HEK293 (cell line): ENCODE measurements around the gene CCT3.

Experiments
- CTCF ChIA-PET: fragments of 350-600 bp; formaldehyde crosslinking; extraction: SDS; loops from one replicate; lab custom pipeline; 2021; ENCODE audit warnings: antibody characterized with exemption; lab: Yijun Ruan, JAX
- POLR2A ChIA-PET: fragments of 300-600 bp; formaldehyde crosslinking; extraction: SDS; loops from one replicate; lab custom pipeline; 2020; ENCODE audit warnings: antibody characterized with exemption, inconsistent platforms; lab: Yijun Ruan, JAX
- H3K27ac ChIP-seq: fragments of 200-500 bp; sonication (Bioruptor generic); 2 replicates; pipeline ENCODE4 v1.5.1; 2014; ENCODE audit warnings: low read depth, low read length, control low read depth, inconsistent platforms; ENCODE audit errors: extremely low read depth
- H3K36me3 ChIP-seq, 2 experiments: fragments of 200-500 bp in 1 of 2; sonication (Bioruptor generic) in 1 of 2; 1 replicate in 1 of 2; 2 replicates in 1 of 2; pipeline ENCODE4 v1.5.1; 2014 to 2017; ENCODE audit warnings: inconsistent platforms in 2 of 2, low read length in 2 of 2; ENCODE audit not compliant: control insufficient read depth in 2 of 2, insufficient read depth in 1 of 2
- H3K4me1 ChIP-seq: fragments of 200-500 bp; sonication (Bioruptor generic); 2 replicates; pipeline ENCODE4 v1.5.1; 2014; ENCODE audit warnings: mild to moderate bottlenecking, low read length, inconsistent platforms; ENCODE audit not compliant: control insufficient read depth, insufficient read depth
- H3K4me3 ChIP-seq: 2 replicates; pipeline ENCODE4 v1.5.1; 2011; ENCODE audit warnings: low read depth, mild to moderate bottlenecking, control low read depth, low read length, moderate library complexity
- H3K9me3 ChIP-seq: fragments of 200-500 bp; sonication (Bioruptor generic); 2 replicates; pipeline ENCODE4 v1.5.1; 2014; ENCODE audit warnings: low read depth, low read length, inconsistent platforms; ENCODE audit not compliant: control insufficient read depth, insufficient read depth
- GLIS2 ChIP-seq: fragments of 450-650 bp; formaldehyde crosslinking; IDR thresholded peaks from 2 replicates; pipeline ENCODE4 v1.5.1; 2016; ENCODE audit warnings: missing biosample characterization, missing genetic modification characterization
- HOXC10 ChIP-seq: sonication (generic); formaldehyde crosslinking; IDR thresholded peaks from 2 replicates; pipeline ENCODE4 v1.8.1; 2023; ENCODE audit warnings: mild to moderate bottlenecking, missing genetic modification reagents
- MZF1 ChIP-seq: fragments of 450-650 bp; formaldehyde crosslinking; IDR thresholded peaks from 2 replicates; pipeline ENCODE4 v1.5.1; 2017; ENCODE audit warnings: missing biosample characterization, missing genetic modification characterization, borderline replicate concordance
- YY1 ChIP-seq: fragments of 450-650 bp; formaldehyde crosslinking; IDR thresholded peaks from 2 replicates; pipeline ENCODE4 v1.5.1; 2018; ENCODE audit warnings: missing biosample characterization, missing genetic modification characterization
- ZBTB20 ChIP-seq: fragments of 450-650 bp; formaldehyde crosslinking; IDR thresholded peaks from 2 replicates; pipeline ENCODE4 v1.5.1; 2016; ENCODE audit warnings: missing biosample characterization, missing genetic modification characterization
- ZBTB48 ChIP-seq: fragments of 450-650 bp; formaldehyde crosslinking; IDR thresholded peaks from 2 replicates; pipeline ENCODE4 v1.5.1; 2016; ENCODE audit warnings: missing biosample characterization, missing genetic modification characterization
- ZNF175 ChIP-seq: fragments of 450-650 bp; formaldehyde crosslinking; IDR thresholded peaks from 2 replicates; pipeline ENCODE4 v1.5.1; 2016; ENCODE audit warnings: missing biosample characterization, missing genetic modification characterization
- ZNF677 ChIP-seq: fragments of 450-650 bp; IDR thresholded peaks from 2 replicates; pipeline ENCODE4 v1.5.0; 2018; ENCODE audit warnings: missing biosample characterization, mild to moderate bottlenecking, missing genetic modification characterization, moderate library complexity
- TF ChIP-seq, protein P1 (sequence below): fragments of 450-650 bp; formaldehyde crosslinking; IDR thresholded peaks from 2 replicates; pipeline ENCODE4 v1.5.1; 2016; ENCODE audit warnings: missing biosample characterization, missing genetic modification characterization
- TF ChIP-seq, protein P2 (sequence below): fragments of 450-650 bp; formaldehyde crosslinking; IDR thresholded peaks from 2 replicates; pipeline ENCODE4 v1.5.1; 2016; ENCODE audit warnings: missing biosample characterization, missing genetic modification characterization
- TF ChIP-seq, protein P3 (sequence below): fragments of 450-650 bp; formaldehyde crosslinking; IDR thresholded peaks from 2 replicates; pipeline ENCODE4 v1.5.1; 2017; ENCODE audit warnings: missing biosample characterization, missing genetic modification characterization
- TF ChIP-seq, protein P4 (sequence below): fragments of 450-650 bp; formaldehyde crosslinking; IDR thresholded peaks from 2 replicates; pipeline ENCODE4 v1.5.1; 2016; ENCODE audit warnings: missing biosample characterization, missing genetic modification characterization

The CCT3 gene

DNA sequence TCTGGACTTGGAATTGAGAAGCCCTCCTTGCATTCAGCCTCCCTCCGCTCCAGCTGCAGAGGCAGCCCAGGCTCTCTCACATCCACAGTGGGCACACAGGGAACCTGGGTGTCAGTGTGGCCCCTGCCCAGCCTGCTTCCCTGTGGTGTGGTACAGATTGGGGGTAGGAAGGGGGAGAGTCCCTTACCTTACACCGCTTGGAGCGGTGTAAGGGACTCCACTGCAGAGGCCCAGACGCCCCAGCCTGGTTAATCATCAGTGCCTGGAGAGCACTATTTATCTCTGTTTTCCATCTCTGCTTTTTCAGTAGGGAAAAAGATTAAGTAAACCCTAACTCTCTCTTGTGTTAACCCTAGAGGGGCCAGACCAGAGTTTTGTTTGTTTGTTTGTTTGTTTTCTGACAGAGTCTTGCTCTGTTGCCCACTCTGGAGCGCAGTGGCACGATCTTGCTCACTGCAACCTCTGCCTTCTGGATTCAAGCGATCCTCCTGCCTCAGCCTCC, 30.1 kb upstream of the CCT3 start (continued):
- TF ChIP-seq, protein P1, sequence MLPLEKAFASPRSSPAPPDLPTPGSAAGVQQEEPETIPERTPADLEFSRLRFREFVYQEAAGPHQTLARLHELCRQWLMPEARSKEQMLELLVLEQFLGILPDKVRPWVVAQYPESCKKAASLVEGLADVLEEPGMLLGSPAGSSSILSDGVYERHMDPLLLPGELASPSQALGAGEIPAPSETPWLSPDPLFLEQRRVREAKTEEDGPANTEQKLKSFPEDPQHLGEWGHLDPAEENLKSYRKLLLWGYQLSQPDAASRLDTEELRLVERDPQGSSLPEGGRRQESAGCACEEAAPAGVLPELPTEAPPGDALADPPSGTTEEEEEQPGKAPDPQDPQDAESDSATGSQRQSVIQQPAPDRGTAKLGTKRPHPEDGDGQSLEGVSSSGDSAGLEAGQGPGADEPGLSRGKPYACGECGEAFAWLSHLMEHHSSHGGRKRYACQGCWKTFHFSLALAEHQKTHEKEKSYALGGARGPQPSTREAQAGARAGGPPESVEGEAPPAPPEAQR = no peak
- TF ChIP-seq GLIS2 = no peak
- TF ChIP-seq HOXC10 (CRISPR knock-in tag) = no peak
- no peak for TF ChIP-seq ZNF175 (tag by site-specific recombination)
- TF ChIP-seq YY1 (tag by site-specific recombination) = no peak

DNA sequence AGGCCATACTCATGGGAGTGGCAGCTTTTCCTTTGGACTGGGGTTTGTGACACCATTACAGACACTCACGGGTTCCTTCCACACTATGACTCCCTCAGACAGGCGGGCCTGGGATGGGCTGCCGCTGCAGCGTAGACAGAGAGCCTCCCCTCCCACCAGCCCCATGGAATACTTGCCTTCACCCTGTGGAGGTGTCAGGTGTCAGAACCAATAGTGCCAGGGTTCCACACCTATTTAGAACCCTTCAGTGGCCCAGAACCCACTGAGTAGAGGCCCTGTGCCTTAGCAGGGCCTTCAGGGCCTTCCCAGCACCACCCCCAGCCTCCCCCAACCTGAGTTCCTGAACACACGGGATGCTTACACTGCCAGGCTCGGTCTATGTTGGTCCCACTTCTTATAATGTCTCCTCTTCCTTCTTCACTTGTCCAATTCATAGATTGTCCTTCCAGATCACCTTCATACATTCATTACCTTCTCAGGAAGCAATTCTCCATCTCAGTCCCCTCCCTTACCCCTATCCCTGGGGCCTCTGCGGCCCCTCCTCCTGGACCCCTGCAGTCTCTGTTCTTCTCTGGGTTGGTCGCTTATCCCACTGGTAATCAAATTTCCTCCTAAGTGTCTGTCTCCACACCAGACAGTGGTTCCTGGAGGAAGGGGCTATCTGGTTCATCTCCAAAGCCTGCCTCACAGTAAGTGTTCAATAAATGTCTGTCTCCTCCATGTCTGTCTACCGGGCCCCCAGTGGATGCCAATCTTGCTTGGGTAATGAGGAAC, 29.5 kb upstream of the CCT3 start:
- no peaks in the 10 kb centered on the region for H3K9me3 ChIP-seq
- ChIA-PET CTCF (interaction anchor here (0.8 kb wide), 1 partner anchor 11 kb away, joined by 4 read pairs; no protein-coding TSS in a partner anchor), POLR2A (no interaction called here)
- no peak overlapping the region for H3K4me3 ChIP-seq
- TF ChIP-seq ZNF677 (tag by site-specific recombination) (peak; percentile 99), MZF1 (tag by site-specific recombination) (no peak)
- TF ChIP-seq, protein P2, sequence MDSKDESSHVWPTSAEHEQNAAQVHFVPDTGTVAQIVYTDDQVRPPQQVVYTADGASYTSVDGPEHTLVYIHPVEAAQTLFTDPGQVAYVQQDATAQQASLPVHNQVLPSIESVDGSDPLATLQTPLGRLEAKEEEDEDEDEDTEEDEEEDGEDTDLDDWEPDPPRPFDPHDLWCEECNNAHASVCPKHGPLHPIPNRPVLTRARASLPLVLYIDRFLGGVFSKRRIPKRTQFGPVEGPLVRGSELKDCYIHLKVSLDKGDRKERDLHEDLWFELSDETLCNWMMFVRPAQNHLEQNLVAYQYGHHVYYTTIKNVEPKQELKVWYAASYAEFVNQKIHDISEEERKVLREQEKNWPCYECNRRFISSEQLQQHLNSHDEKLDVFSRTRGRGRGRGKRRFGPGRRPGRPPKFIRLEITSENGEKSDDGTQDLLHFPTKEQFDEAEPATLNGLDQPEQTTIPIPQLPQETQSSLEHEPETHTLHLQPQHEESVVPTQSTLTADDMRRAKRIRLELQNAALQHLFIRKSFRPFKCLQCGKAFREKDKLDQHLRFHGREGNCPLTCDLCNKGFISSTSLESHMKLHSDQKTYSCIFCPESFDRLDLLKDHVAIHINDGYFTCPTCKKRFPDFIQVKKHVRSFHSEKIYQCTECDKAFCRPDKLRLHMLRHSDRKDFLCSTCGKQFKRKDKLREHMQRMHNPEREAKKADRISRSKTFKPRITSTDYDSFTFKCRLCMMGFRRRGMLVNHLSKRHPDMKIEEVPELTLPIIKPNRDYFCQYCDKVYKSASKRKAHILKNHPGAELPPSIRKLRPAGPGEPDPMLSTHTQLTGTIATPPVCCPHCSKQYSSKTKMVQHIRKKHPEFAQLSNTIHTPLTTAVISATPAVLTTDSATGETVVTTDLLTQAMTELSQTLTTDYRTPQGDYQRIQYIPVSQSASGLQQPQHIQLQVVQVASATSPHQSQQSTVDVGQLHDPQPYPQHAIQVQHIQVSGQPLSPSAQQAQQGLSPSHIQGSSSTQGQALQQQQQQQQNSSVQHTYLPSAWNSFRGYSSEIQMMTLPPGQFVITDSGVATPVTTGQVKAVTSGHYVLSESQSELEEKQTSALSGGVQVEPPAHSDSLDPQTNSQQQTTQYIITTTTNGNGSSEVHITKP = peak; percentile 42; the same call in 1 of the 2 replicates
- TF ChIP-seq, protein P3, sequence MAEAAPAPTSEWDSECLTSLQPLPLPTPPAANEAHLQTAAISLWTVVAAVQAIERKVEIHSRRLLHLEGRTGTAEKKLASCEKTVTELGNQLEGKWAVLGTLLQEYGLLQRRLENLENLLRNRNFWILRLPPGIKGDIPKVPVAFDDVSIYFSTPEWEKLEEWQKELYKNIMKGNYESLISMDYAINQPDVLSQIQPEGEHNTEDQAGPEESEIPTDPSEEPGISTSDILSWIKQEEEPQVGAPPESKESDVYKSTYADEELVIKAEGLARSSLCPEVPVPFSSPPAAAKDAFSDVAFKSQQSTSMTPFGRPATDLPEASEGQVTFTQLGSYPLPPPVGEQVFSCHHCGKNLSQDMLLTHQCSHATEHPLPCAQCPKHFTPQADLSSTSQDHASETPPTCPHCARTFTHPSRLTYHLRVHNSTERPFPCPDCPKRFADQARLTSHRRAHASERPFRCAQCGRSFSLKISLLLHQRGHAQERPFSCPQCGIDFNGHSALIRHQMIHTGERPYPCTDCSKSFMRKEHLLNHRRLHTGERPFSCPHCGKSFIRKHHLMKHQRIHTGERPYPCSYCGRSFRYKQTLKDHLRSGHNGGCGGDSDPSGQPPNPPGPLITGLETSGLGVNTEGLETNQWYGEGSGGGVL (tag by site-specific recombination) = peak; percentile 27; the same call in 1 of the 2 replicates
- TF ChIP-seq, protein P4, sequence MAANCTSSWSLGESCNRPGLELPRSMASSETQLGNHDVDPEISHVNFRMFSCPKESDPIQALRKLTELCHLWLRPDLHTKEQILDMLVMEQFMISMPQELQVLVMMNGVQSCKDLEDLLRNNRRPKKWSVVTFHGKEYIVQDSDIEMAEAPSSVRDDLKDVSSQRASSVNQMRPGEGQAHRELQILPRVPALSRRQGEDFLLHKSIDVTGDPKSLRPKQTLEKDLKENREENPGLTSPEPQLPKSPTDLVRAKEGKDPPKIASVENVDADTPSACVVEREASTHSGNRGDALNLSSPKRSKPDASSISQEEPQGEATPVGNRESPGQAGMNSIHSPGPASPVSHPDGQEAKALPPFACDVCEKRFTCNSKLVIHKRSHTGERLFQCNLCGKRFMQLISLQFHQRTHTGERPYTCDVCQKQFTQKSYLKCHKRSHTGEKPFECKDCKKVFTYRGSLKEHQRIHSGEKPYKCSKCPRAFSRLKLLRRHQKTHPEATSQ (tag by site-specific recombination) = no peak
- H3K36me3 ChIP-seq = no peaks in the 10 kb centered on the region
- H3K4me1 ChIP-seq = no peaks in the 10 kb centered on the region
- H3K27ac ChIP-seq = no peak overlapping the region

DNA sequence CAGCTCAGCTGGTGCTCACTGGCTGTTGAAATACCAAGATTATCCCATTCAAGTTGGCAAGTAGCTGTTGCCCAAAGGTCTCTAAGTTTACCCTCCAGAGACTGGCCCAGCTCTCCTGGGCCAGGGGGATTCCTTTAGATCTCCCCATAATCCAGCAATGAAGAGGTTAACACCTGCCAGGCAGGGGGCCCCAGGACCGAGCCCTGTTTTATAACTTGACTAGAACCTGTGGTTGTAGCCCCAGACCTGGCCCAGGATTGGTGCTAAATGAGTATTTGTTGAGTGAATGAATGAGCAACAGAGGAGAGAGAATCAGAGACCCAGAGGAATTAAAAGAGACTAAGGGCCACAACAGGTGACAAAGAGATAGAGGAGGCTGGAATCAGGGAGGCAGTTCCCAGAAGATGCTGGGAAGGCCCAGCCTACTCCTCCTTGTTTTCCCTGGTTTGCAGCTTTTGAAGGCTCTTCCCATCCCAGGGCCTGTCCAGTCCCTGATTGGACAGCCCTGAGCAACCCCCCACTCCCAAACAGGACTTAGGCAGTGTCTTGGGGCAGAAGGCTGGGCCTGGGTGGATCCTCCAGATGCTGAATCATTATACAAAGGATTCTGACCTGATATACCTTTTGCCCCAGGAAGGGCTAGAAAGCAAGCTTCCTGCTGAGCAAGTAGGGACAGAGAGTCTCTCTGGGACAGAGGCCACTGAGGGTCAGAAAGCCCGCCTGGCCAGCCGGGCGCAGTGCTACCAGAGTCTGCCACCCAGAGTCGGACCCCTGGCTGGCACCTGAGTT, 28.5 kb upstream of the CCT3 start:
- Histone ChIP-seq H3K27ac (no peak overlapping the region), H3K4me1 (no peaks in the 10 kb centered on the region), H3K36me3 (no peaks in the 10 kb centered on the region), H3K4me3 (no peak overlapping the region), H3K9me3 (no peaks in the 10 kb centered on the region)
- ChIA-PET POLR2A (interaction anchor here (0.5 kb wide), 1 partner anchor 55 kb away, joined by 3 read pairs; no protein-coding TSS in a partner anchor), CTCF (interaction anchor here (0.8 kb wide), 2 partner anchors 10 to 30 kb away, joined by 4 read pairs; no protein-coding TSS in a partner anchor)
- TF ChIP-seq ZBTB48 (tag by site-specific recombination) (no peak), ZBTB20 (tag by site-specific recombination) (peak; percentile 57; the same call in 1 of the 2 replicates)
